ENCODE data around the gene TRAPPC13. TPM values are rescaled to one million over a fixed set of nuclear protein-coding genes. Genes with fewer than 3 reads are reported as not detected.

The TRAPPC13 gene
- total and polyA plus RNA-seq, 4 donors = 6.8 to 11.2 (median 9.8) TPM

DNA sequence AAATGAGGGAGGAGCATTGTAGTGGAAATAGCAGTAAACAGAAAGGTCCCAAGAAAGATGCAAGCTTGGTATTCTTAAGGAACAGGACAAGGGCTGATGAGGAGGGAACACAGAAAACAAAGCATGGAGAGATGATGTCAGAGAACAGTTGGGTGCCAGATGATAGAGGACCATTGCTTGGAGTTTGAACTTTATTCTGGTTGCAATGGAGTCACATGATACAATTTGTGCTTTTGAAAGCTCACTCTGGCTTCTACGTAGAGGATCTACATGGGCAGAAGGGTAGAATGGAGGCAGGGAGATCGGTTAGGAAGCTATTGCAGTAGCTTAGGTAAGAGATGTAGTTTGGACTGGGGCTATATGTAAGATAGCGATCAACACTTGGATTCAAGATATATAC, 57.3 kb downstream of the TRAPPC13 start:
- DNase-seq (ENCODE audit: low spot score) = no peak
- no peak overlapping the region for H3K9ac ChIP-seq (ENCODE audit: low read depth in 1 of 2, low read length in 2 of 2)
- H3K36me3 ChIP-seq (ENCODE audit: control insufficient read depth in 4 of 4, insufficient read depth in 3 of 4, low read depth in 1 of 4, low read length in 3 of 4) = peaks cover 0 to 2% (median under 1%) of the 10 kb centered on the region in 4 donors
- WGBS = 74% methylated on average over 3 of the region's 3 CpGs
- peaks cover 0 to 4% (median under 1%) of the 10 kb centered on the region in 4 donors for H3K4me1 ChIP-seq (ENCODE audit: control insufficient read depth in 4 of 4, insufficient read depth in 4 of 4, low read length in 3 of 4)
- no peak overlapping the region for H3K4me3 ChIP-seq (ENCODE audit: low read depth in 1 of 3, low read length in 3 of 3)
- no peaks in the 10 kb centered on the region for H3K9me3 ChIP-seq (ENCODE audit: control insufficient read depth in 4 of 4, low read length in 3 of 4)
- no peak overlapping the region for H3K27ac ChIP-seq (ENCODE audit: low read depth in 1 of 2, low read length in 2 of 2)
- peak in 1 of 2 donors; percentile 26 for TF ChIP-seq HNF4A (conservative IDR thresholded peaks at IDR 0.05)
- TF ChIP-seq, protein P1, sequence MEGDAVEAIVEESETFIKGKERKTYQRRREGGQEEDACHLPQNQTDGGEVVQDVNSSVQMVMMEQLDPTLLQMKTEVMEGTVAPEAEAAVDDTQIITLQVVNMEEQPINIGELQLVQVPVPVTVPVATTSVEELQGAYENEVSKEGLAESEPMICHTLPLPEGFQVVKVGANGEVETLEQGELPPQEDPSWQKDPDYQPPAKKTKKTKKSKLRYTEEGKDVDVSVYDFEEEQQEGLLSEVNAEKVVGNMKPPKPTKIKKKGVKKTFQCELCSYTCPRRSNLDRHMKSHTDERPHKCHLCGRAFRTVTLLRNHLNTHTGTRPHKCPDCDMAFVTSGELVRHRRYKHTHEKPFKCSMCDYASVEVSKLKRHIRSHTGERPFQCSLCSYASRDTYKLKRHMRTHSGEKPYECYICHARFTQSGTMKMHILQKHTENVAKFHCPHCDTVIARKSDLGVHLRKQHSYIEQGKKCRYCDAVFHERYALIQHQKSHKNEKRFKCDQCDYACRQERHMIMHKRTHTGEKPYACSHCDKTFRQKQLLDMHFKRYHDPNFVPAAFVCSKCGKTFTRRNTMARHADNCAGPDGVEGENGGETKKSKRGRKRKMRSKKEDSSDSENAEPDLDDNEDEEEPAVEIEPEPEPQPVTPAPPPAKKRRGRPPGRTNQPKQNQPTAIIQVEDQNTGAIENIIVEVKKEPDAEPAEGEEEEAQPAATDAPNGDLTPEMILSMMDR (IDR thresholded peaks at IDR 0.05; ENCODE audit: low read depth, low read length, missing input control) = no peak
- no peaks in the 10 kb centered on the region for H3K27me3 ChIP-seq (ENCODE audit: control insufficient read depth in 4 of 4, insufficient read depth in 4 of 4, low read length in 3 of 4)

DNA sequence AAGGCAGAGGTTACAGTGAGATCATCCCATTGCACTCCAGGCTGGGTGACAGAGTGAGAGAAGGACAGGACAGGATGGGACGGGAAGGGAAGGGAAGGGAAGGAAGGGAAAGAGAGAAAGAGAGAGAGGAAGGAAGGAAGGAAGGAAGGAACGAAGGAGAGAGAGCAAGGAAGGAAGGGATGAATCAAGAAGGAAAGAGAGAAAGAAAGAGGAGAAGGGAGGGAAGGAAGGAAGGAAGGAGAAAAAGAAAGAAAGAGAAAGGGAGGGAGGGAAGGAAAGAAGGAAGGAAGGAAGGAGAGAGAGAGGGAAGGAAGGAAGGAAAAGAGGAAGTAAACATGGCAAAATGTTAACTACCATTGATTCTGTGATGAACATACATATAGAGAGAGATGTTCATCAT, 68.3 kb downstream of the TRAPPC13 start:
- whole genome bisulfite sequencing = 89% methylated on average over 2 of the region's 2 CpGs
- Histone ChIP-seq H3K4me1 (ENCODE audit: control insufficient read depth in 4 of 4, insufficient read depth in 4 of 4, low read length in 3 of 4) (no peaks in the 10 kb centered on the region), H3K9me3 (ENCODE audit: control insufficient read depth in 4 of 4, low read length in 3 of 4) (no peaks in the 10 kb centered on the region), H3K4me3 (ENCODE audit: low read depth in 1 of 3, low read length in 3 of 3) (no peak overlapping the region), H3K36me3 (ENCODE audit: control insufficient read depth in 4 of 4, insufficient read depth in 3 of 4, low read depth in 1 of 4, low read length in 3 of 4) (peaks cover 0 to 2% (median under 1%) of the 10 kb centered on the region in 4 donors), H3K9ac (ENCODE audit: low read depth in 1 of 2, low read length in 2 of 2) (no peak overlapping the region), H3K27ac (ENCODE audit: low read depth in 1 of 2, low read length in 2 of 2) (no peak overlapping the region), H3K27me3 (ENCODE audit: control insufficient read depth in 4 of 4, insufficient read depth in 4 of 4, low read length in 3 of 4) (no peaks in the 10 kb centered on the region)
- TF ChIP-seq YY1 (IDR thresholded peaks at IDR 0.05) (no peak), SP1 (IDR thresholded peaks at IDR 0.05) (no peak), HNF4A (conservative IDR thresholded peaks at IDR 0.05) (no peak), HNF4G (IDR thresholded peaks at IDR 0.05) (no peak), RXRA (IDR thresholded peaks at IDR 0.05) (no peak), RAD21 (IDR thresholded peaks at IDR 0.05) (no peak), TAF1 (conservative IDR thresholded peaks at IDR 0.05) (no peak), FOXA1 (IDR thresholded peaks at IDR 0.05) (no peak), FOXA2 (IDR thresholded peaks at IDR 0.05) (no peak), JUND (IDR thresholded peaks at IDR 0.05) (no peak), GABPA (IDR thresholded peaks at IDR 0.05 in 1 of 2, conservative IDR thresholded peaks at IDR 0.05 in 1 of 2) (no peak), NR2F2 (IDR thresholded peaks at IDR 0.05) (no peak), EGR1 (IDR thresholded peaks at IDR 0.05; ENCODE audit: low read depth in 2 of 2) (no peak)
- TF ChIP-seq, protein P2, sequence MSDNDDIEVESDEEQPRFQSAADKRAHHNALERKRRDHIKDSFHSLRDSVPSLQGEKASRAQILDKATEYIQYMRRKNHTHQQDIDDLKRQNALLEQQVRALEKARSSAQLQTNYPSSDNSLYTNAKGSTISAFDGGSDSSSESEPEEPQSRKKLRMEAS (IDR thresholded peaks at IDR 0.05) = no peak
- TF ChIP-seq, protein P3, sequence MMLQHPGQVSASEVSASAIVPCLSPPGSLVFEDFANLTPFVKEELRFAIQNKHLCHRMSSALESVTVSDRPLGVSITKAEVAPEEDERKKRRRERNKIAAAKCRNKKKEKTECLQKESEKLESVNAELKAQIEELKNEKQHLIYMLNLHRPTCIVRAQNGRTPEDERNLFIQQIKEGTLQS (IDR thresholded peaks at IDR 0.05) = no peak
- TF ChIP-seq, protein P1 (IDR thresholded peaks at IDR 0.05; ENCODE audit: low read depth, low read length, missing input control) = no peak
- TF ChIP-seq, protein P4, sequence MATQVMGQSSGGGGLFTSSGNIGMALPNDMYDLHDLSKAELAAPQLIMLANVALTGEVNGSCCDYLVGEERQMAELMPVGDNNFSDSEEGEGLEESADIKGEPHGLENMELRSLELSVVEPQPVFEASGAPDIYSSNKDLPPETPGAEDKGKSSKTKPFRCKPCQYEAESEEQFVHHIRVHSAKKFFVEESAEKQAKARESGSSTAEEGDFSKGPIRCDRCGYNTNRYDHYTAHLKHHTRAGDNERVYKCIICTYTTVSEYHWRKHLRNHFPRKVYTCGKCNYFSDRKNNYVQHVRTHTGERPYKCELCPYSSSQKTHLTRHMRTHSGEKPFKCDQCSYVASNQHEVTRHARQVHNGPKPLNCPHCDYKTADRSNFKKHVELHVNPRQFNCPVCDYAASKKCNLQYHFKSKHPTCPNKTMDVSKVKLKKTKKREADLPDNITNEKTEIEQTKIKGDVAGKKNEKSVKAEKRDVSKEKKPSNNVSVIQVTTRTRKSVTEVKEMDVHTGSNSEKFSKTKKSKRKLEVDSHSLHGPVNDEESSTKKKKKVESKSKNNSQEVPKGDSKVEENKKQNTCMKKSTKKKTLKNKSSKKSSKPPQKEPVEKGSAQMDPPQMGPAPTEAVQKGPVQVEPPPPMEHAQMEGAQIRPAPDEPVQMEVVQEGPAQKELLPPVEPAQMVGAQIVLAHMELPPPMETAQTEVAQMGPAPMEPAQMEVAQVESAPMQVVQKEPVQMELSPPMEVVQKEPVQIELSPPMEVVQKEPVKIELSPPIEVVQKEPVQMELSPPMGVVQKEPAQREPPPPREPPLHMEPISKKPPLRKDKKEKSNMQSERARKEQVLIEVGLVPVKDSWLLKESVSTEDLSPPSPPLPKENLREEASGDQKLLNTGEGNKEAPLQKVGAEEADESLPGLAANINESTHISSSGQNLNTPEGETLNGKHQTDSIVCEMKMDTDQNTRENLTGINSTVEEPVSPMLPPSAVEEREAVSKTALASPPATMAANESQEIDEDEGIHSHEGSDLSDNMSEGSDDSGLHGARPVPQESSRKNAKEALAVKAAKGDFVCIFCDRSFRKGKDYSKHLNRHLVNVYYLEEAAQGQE (IDR thresholded peaks at IDR 0.05) = no peak
- TF ChIP-seq, protein P5, sequence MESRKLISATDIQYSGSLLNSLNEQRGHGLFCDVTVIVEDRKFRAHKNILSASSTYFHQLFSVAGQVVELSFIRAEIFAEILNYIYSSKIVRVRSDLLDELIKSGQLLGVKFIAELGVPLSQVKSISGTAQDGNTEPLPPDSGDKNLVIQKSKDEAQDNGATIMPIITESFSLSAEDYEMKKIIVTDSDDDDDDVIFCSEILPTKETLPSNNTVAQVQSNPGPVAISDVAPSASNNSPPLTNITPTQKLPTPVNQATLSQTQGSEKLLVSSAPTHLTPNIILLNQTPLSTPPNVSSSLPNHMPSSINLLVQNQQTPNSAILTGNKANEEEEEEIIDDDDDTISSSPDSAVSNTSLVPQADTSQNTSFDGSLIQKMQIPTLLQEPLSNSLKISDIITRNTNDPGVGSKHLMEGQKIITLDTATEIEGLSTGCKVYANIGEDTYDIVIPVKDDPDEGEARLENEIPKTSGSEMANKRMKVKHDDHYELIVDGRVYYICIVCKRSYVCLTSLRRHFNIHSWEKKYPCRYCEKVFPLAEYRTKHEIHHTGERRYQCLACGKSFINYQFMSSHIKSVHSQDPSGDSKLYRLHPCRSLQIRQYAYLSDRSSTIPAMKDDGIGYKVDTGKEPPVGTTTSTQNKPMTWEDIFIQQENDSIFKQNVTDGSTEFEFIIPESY (IDR thresholded peaks at IDR 0.05) = no peak
- DNase-seq (ENCODE audit: low spot score) = no peak
